Stimulated activated memory B cell treated with anti-CD40 and anti-IgM and Interleukin-4, amounts not matched to agents 10 μg/mL and 1 μg/mL and 100 μg/mL, for 72 hours (primary cell): ENCODE results near the gene SLC26A5.
"Not testable (repeated sequence)": the region's sequence is repeated elsewhere in the genome, so short reads cannot be mapped to it uniquely, and the experiment has no call there.

Experiments used
- ATAC-seq: fragments of 150-1000 bp; cut with Tn5 transposase; 2 replicates; pipeline ENCODE4 v1.10.0; 2021
- H3K27ac Mint-ChIP-seq: one replicate; pipeline ENCODE4 v1.8.0; 2022; ENCODE audit warnings: mild to moderate bottlenecking, mixed read lengths
- H3K27me3 Mint-ChIP-seq: one replicate; pipeline ENCODE4 v1.8.0; 2022; ENCODE audit warnings: mixed read lengths
- H3K36me3 Mint-ChIP-seq: one replicate; pipeline ENCODE4 v1.8.0; 2022; ENCODE audit warnings: mixed read lengths
- H3K4me1 Mint-ChIP-seq: one replicate; pipeline ENCODE4 v1.8.0; 2022; ENCODE audit warnings: mixed read lengths
- H3K4me3 Mint-ChIP-seq: one replicate; pipeline ENCODE4 v1.8.0; 2022; ENCODE audit warnings: mild to moderate bottlenecking, moderate library complexity, mixed read lengths
- H3K9me3 Mint-ChIP-seq: one replicate; pipeline ENCODE4 v1.8.0; 2022; ENCODE audit warnings: mixed read lengths

Gene SLC26A5, protein sequence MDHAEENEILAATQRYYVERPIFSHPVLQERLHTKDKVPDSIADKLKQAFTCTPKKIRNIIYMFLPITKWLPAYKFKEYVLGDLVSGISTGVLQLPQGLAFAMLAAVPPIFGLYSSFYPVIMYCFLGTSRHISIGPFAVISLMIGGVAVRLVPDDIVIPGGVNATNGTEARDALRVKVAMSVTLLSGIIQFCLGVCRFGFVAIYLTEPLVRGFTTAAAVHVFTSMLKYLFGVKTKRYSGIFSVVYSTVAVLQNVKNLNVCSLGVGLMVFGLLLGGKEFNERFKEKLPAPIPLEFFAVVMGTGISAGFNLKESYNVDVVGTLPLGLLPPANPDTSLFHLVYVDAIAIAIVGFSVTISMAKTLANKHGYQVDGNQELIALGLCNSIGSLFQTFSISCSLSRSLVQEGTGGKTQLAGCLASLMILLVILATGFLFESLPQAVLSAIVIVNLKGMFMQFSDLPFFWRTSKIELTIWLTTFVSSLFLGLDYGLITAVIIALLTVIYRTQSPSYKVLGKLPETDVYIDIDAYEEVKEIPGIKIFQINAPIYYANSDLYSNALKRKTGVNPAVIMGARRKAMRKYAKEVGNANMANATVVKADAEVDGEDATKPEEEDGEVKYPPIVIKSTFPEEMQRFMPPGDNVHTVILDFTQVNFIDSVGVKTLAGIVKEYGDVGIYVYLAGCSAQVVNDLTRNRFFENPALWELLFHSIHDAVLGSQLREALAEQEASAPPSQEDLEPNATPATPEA

DNA sequence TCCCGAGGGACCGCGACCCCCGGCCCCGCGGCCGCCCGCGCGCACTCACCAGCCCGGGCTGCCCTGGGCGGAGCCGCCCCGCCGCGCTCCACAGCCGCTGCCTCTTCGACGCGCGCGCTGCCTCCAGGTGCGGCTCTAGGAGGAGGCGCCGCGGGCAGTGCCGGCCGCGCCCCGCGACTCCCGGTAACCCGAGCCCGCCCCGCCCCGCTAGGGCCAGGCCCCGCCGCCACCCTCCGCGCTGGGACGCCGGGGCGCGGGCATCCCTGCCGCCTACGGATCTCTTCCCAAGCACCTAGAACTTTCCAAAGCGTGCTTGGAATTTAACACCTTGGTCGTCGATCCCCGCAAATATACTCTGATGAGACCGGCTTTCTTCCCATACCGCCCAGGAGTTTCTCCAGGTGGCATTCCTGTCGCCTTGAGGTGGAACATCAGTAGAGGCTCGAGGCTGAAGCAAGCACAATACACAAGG is at the start of gene SLC26A5:
Gene SLC26A5 (minus strand): TSS at position 159 of the 472 bp plus-strand sequence. CDS start 24,693 bp downstream, outside the sequence.
- Mint-ChIP-seq H3K27me3 (peaks cover 81% of the 10 kb centered on the region), H3K36me3 (no peaks in the 10 kb centered on the region), H3K4me3 (peak within 1 kb of the TSS; percentile 75), H3K9me3 (peaks cover 8% of the 10 kb centered on the region), H3K4me1 (peaks cover 18% of the 10 kb centered on the region), H3K27ac (no peak within 1 kb of the TSS)
- peak; percentile 69 for ATAC-seq

DNA sequence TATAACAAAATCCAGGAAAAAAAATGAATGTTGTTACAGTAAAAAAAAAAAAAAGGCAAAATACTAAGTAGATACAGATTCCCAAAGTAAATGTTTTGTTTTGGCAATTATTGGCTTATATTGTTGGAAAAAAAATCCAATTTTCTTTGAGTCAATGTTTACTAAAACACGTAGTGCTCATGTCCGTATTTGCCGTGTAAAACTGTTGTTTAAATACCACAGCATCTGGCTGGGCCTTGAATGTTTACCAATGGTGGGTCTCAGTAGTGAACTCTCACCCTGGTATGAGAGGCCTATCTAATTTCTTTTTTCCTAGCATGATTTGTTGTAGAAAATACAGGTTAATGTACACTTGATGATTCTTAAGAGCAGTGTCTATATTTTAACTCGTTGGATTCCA is 41.4 kb upstream of the SLC26A5 start:
- H3K9me3 Mint-ChIP-seq, result no peaks in the 10 kb centered on the region
- ATAC-seq, result no peak
- peaks cover 19% of the 10 kb centered on the region for H3K27me3 Mint-ChIP-seq
- no peak overlapping the region for H3K4me3 Mint-ChIP-seq
- H3K4me1 Mint-ChIP-seq, result no peaks in the 10 kb centered on the region
- no peak overlapping the region for H3K27ac Mint-ChIP-seq
- H3K36me3 Mint-ChIP-seq, result no peaks in the 10 kb centered on the region

DNA sequence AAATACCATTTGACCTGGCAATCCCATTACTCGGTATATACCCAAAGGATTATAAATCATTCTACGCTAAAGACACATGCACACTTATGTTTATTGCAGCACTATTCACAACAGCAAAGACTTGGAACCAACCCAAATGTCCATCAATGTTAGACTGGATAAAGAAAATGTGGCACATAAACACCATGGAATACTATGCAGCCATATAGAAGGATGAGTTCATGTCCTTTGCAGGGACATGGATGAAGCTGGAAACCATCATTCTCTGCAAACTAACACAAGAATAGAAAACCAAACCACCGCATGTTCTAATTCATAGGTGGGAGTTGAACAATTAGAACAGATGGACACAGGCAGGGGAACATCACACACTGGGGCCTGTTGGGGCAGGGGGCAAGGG is 40.9 kb upstream of the SLC26A5 start:
- H3K4me3 Mint-ChIP-seq, H3K36me3 Mint-ChIP-seq, H3K9me3 Mint-ChIP-seq, H3K4me1 Mint-ChIP-seq, H3K27ac Mint-ChIP-seq, ATAC-seq: not testable (repeated sequence)
- H3K27me3 Mint-ChIP-seq, result peaks cover 19% of the 10 kb centered on the region

DNA sequence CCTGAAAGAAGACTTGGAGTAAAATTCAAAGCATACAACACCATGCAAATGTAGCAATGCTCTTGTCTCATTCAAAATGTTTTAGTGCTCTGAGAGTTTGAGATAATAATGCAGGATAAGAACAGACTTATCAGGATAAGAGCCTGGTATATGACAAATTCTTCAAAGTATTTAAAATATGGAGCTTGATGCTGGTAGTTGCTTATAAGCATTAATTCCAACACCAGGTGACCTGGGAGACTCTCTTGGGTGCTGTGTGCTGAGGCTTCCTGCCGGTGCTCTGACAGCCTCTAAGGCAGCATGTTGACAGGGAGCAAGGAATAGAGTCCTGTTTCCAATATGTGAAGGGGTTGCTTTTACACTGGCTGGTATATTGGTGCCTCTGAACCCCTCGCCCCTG is 34.8 kb upstream of the SLC26A5 start:
- Mint-ChIP-seq H3K4me3 (no peak overlapping the region), H3K36me3 (no peaks in the 10 kb centered on the region), H3K4me1 (no peaks in the 10 kb centered on the region), H3K9me3 (no peaks in the 10 kb centered on the region), H3K27ac (no peak overlapping the region), H3K27me3 (peaks cover 19% of the 10 kb centered on the region)
- ATAC-seq, result no peak

DNA sequence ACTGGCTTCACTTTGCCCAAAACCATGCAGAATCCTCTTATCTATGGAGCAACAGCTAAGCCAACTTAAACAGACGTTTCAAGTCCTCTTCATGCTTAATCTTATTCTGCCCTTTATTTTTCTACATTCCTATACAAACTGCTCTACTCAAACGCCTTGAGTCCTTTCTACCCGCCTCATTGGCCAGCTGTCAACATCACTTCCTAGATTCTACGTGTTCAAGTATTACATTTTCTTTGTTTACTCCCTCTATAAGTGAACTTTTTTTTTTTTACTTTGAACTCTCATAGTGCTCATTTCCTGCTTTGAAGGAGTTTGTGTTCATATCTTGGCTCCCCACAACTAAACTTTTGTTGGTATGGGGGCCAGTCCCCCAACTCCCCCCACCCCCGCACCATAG is 28.9 kb upstream of the SLC26A5 start:
- H3K9me3 Mint-ChIP-seq, result no peaks in the 10 kb centered on the region
- ATAC-seq, result no peak
- H3K27ac Mint-ChIP-seq, result no peak overlapping the region
- no peaks in the 10 kb centered on the region for H3K36me3 Mint-ChIP-seq
- no peak overlapping the region for H3K4me3 Mint-ChIP-seq
- H3K27me3 Mint-ChIP-seq, result peaks cover 45% of the 10 kb centered on the region
- H3K4me1 Mint-ChIP-seq, result no peaks in the 10 kb centered on the region

DNA sequence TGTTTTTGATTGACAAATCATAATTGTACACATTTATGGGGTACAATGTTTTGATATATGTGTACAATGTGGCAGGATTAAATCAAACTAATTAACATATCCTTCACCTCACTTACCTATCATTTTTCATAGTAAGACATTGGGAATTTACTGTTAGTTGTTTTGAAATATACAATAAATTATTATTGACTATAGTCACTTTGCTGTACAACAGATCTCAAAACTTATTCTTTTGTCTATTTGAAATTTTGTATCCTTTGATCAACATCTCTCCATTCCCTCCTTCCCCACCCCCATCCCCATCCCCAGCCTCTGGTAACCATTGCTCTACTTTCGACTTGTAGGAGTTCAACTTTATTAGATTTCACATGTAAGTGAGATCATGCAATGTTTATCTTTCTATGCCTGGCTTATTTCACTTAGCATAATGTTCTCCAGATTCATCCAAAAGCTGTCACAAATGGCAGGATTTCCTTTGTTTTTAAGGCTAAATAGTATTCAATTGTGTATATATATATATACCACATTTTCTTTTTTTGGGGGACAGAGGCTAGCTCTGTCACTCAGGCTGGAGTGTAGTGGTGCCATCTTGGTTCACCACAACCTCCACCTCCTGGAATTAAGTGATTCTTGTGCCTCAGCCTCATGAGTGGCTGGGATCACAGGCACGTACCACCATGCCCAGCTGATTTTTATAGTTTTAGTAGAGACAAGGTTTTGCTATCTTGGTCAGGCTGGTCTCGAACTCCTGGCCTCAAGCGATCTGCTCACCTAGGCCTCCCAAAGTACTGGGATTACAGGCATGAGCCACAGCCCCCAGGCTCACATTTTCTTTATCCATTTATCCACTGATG is 23.3 kb upstream of the SLC26A5 start:
- Mint-ChIP-seq H3K4me3 (no peak overlapping the region), H3K36me3 (no peaks in the 10 kb centered on the region), H3K27ac (no peak overlapping the region), H3K27me3 (peaks cover 35% of the 10 kb centered on the region), H3K4me1 (no peaks in the 10 kb centered on the region), H3K9me3 (no peaks in the 10 kb centered on the region)
- no peak for ATAC-seq

DNA sequence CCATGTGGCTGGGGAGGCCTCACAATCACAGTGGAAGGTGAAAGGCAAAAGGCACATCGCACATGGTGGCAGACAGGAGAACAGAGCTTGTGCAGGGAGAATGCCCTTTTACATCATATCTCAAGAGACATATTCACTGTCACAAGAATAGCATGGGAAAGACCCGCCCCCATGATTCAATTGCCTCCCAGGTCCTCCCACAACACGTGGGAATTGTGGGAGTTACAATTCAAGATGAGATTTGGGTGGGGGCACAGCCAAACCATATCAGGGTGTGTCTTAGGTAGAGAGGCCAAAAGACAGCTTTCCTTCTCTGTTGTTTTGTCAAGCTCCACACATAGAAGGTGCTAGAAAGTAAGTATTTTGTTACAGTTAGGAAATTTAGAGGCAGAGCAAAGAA is 20.8 kb upstream of the SLC26A5 start:
- Mint-ChIP-seq H3K9me3 (no peaks in the 10 kb centered on the region), H3K27ac (no peak overlapping the region), H3K27me3 (peaks cover 25% of the 10 kb centered on the region), H3K36me3 (no peaks in the 10 kb centered on the region), H3K4me3 (no peak overlapping the region), H3K4me1 (no peaks in the 10 kb centered on the region)
- no peak for ATAC-seq

DNA sequence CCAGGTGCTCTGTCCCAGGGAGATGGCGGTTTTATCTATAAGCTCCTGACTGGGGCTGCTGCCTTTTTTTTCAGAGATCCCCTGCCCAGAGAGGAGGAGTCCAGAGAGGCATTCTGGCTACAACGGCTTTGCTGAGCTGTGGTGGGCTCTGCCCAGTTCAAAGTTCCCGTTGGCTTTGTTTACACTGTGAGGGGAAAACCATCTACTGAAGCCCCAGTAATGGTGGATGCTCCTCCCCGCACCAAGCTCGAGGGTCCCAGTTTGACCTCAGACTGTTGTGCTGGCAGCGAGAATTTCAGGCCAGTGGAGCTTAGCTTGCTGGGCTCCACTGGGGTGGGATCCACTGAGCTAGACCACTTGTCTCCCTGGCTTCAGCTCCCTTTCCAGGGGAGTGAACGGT is 16.4 kb upstream of the SLC26A5 start:
- no peak overlapping the region for H3K27ac Mint-ChIP-seq
- H3K27me3 Mint-ChIP-seq, result peaks cover 11% of the 10 kb centered on the region
- ATAC-seq, result no peak
- H3K9me3 Mint-ChIP-seq, result no peaks in the 10 kb centered on the region
- H3K4me3 Mint-ChIP-seq, result no peak overlapping the region
- H3K36me3 Mint-ChIP-seq, result no peaks in the 10 kb centered on the region
- no peaks in the 10 kb centered on the region for H3K4me1 Mint-ChIP-seq

DNA sequence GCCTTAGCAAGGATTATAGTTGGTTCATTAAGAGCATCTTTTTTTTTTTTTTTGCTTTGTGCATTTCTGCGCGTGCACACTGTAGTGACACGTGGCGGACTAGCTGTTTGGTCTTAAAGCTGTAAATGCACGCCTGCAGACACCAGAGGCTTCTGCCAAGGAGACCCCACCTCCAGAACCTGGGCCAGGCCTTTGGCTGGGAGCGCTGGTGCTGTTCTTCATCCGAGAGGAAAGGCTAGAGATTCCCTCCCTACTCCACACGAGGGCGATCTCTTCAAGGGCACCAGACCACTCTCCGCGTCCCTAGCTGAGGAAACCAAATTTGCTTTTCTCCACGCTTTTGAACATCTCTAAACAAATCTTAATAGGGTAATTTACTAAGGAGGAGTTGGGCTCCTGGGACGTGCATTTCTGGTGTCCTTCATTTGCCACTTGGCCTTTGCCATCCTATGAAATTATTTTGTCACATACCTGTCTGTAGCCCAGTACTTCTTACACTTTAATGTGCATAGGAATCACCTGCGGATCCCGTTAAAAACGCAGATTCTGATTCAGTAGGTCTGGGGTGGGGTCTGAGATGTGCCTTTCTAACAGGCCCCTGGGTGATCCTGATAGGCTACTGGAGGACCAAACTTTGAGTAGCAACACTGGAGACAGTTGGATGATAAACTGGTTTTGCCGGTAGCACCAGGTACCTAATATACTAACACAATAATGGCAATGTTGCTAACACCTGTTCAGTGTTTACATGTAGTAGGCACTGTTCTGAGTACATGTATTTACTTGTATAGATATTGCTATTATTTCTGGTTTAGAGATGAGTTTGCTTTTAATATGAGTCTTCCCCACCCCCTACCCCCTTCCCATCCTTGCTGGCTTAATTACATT is 1.3 kb upstream of the SLC26A5 start:
- no peak for ATAC-seq
- Mint-ChIP-seq H3K27me3 (peaks cover 81% of the 10 kb centered on the region), H3K9me3 (peaks cover 15% of the 10 kb centered on the region), H3K4me3 (no peak overlapping the region), H3K27ac (no peak overlapping the region), H3K4me1 (peaks cover 18% of the 10 kb centered on the region), H3K36me3 (no peaks in the 10 kb centered on the region)

DNA sequence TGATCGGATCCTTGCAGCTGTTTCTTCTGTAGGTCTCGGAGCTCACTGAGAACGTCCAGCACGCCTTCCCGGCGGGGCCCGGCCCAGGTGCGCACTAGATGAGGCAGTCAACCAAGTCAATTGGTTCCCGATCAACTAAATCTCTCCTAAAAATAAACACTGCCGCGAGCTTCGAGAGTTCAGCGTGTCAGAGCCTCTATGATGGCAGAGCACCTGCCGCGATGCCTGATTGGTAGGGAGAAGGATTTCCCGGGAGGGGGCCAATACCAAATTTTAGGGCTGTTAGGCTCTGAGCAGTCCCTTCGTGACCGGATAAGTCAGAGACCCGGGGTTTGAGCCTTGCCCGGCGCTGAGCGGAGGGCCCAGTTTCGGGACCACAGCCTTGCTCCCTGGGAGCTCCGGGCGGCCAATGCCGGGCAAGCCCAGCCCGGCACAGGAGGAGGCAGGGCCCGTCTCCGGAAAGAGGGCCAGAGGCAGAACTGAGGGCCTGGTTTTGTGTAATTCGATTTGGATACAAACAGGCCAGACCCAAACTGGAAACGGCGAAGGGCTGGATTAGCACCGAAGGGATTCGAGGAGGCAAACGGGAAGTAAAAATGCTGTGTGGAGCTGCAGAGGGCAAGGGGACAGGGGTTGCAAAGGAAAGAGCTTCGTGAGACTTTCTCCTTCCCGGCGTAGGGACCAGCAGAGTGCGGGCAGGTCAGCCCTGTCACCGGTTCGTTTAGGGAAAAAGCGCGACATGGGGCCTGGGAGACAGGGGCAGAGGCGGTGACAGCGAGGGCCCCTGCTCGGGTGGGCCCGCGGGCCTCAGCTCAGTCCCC is 569 bp downstream of the SLC26A5 start:
- no peak overlapping the region for H3K27ac Mint-ChIP-seq

DNA sequence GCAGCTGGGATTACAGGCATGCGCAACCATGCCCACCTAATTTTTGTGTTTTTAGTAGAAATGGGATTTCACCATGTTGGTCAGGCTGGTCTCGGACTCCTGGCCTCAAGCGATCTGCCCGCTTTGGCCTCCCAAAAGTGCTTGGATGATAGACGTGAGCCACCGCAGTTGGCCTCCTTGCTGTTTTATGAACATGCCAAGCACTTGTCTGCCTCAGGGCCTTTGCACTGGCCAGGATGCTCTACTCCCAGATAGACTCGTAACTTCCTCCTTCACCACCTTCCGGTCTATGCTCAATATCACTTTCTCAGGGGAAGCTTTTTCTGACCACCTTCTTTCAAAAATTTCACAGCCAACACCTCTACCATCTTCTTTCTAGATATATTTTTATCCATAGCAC is 6.3 kb downstream of the SLC26A5 start:
- no peaks in the 10 kb centered on the region for H3K4me1 Mint-ChIP-seq
- no peaks in the 10 kb centered on the region for H3K36me3 Mint-ChIP-seq
- H3K4me3 Mint-ChIP-seq, result no peak overlapping the region
- ATAC-seq, result no peak
- H3K9me3 Mint-ChIP-seq, result peaks cover 3% of the 10 kb centered on the region
- H3K27me3 Mint-ChIP-seq, result peaks cover 70% of the 10 kb centered on the region
- no peak overlapping the region for H3K27ac Mint-ChIP-seq

More for the DNA sequence above, 569 bp downstream of the SLC26A5 start:
- H3K4me1 Mint-ChIP-seq, result peaks cover 18% of the 10 kb centered on the region
- no peak for ATAC-seq
- H3K27me3 Mint-ChIP-seq, result peaks cover 76% of the 10 kb centered on the region
- H3K36me3 Mint-ChIP-seq, result no peaks in the 10 kb centered on the region
- H3K4me3 Mint-ChIP-seq, result peak overlapping the region; percentile 75
- peaks cover 8% of the 10 kb centered on the region for H3K9me3 Mint-ChIP-seq

DNA sequence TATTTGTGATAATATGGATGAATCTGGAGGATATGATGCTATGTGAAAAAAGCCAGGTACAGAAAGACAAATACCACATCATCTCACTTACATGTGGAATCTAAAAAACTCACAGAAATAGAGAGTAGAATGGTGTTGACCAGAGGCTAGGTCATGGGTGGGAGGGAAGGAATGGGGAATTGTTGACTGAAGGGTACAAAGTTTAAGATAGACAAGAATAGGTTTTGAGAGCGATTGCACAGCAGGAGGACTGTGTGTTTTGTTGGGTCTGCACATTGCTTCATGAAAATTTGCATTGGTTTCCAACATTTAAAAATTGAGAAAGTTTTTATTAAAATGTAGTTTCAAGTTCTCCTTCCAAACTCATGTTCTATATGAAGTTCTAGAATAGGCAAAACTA is 8.4 kb downstream of the SLC26A5 start:
- peaks cover 50% of the 10 kb centered on the region for H3K27me3 Mint-ChIP-seq
- no peak for ATAC-seq
- H3K9me3 Mint-ChIP-seq, result peaks cover 3% of the 10 kb centered on the region
- no peak overlapping the region for H3K27ac Mint-ChIP-seq
- no peaks in the 10 kb centered on the region for H3K36me3 Mint-ChIP-seq
- peaks cover 4% of the 10 kb centered on the region for H3K4me1 Mint-ChIP-seq
- no peak overlapping the region for H3K4me3 Mint-ChIP-seq

DNA sequence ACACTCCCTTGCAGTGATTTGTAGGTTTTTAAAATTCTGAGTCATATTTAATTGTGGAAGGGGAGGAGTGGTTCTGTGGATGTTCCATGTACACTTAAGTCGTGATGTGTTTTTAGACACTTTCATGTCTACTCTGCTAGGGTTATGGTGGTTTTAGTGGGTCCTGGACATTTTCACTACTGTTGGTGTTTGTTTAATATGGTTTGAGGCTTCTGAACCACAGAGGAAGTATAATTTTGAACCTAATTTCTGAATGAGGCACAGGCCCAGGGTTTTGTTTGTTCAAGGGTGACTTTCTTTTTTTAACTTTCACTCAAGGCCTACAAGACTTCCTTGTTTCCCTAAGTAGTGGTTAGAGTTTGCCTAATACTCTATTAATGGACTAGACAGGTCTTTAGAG is 13.3 kb downstream of the SLC26A5 start:
- H3K27me3 Mint-ChIP-seq, result peaks cover 12% of the 10 kb centered on the region
- H3K4me1 Mint-ChIP-seq, result peaks cover 7% of the 10 kb centered on the region

DNA sequence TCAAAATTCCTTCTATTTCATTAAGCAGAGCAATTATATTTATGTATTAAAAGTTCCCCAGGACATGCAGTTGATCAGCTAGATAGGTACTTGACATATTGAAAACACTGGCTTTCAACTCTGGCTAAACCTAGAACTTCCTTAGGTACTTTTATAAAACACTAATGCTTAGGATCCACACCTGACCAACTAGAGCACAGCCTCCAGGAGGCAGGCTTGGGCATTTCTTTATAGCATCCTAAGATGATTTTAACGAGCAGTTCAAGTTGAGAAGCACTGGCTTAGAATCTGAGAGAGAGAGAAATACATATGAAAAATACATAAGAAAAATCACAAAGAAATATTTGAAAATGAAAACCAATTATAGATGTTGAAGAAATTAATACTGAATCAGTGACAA is 20.8 kb downstream of the SLC26A5 start:
- Mint-ChIP-seq H3K4me1 (no peaks in the 10 kb centered on the region), H3K36me3 (no peaks in the 10 kb centered on the region), H3K27ac (no peak overlapping the region), H3K27me3 (no peaks in the 10 kb centered on the region), H3K4me3 (no peak overlapping the region), H3K9me3 (no peaks in the 10 kb centered on the region)
- no peak for ATAC-seq

More for the DNA sequence above, 13.3 kb downstream of the SLC26A5 start:
- no peaks in the 10 kb centered on the region for H3K9me3 Mint-ChIP-seq
- no peaks in the 10 kb centered on the region for H3K36me3 Mint-ChIP-seq
- no peak overlapping the region for H3K4me3 Mint-ChIP-seq
- H3K27ac Mint-ChIP-seq, result no peak overlapping the region
- peak; percentile 34 for ATAC-seq
